ENCODE results near the gene LRIT3. TPM values are rescaled to one million over a fixed set of nuclear protein-coding genes. Genes with fewer than 3 reads are reported as not detected.
A peak's percentile ranks its signal among the peaks of the same experiment; 100 is the strongest.
"Not testable (repeated sequence)": the region's sequence is repeated elsewhere in the genome, so short reads cannot be mapped to it uniquely, and the experiment has no call there.

Gene LRIT3
- total and polyA plus RNA-seq, 2 of the 8 experiments (the other 6 are each of a cell fraction or from before 2014, with no cell fraction given), result 0.11 TPM; not detected in 1

GRCh38 chr4:109859426-109860300, 11.8 kb downstream of the LRIT3 start:
- H2BK5ac ChIP-seq (ENCODE audit: low read depth, low read length); H3K4me2 ChIP-seq (ENCODE audit: insufficient read depth in 1 of 2, low read depth in 2 of 2, low read length in 2 of 2); H3K9ac ChIP-seq (replicated peaks in 1 of 4; ENCODE audit: extremely low read depth in 1 of 4, low read depth in 3 of 4, low read length in 3 of 4); H3K27me3 ChIP-seq (replicated peaks in 1 of 4; ENCODE audit: control insufficient read depth in 3 of 4, extremely low read depth in 1 of 4, insufficient read depth in 3 of 4, low read length in 3 of 4); H3K4me1 ChIP-seq (replicated peaks in 1 of 4; ENCODE audit: control insufficient read depth in 3 of 4, insufficient read depth in 4 of 4, low read length in 3 of 4); CTCF ChIA-PET (ENCODE audit: partially characterized antibody); H3K4ac ChIP-seq (replicated peaks; ENCODE audit: insufficient read length, low read depth, low read length); H2BK15ac ChIP-seq (ENCODE audit: low read length); H3K36me3 ChIP-seq (ENCODE audit: control insufficient read depth in 2 of 4, insufficient read depth in 4 of 4, low read length in 3 of 4); H3K56ac ChIP-seq (replicated peaks; ENCODE audit: insufficient read length, low read depth, low read length); H2AFZ ChIP-seq (ENCODE audit: low read length); H3K9me3 ChIP-seq (ENCODE audit: insufficient read depth in 2 of 2, low read depth in 1 of 2, low read length in 1 of 2); H3K79me1 ChIP-seq (ENCODE audit: low read depth, low read length); POLR2A ChIA-PET (ENCODE audit: partially characterized antibody); H3K79me2 ChIP-seq (ENCODE audit: control insufficient read depth in 1 of 2, insufficient read depth in 2 of 2, low read length in 2 of 2); H2AK5ac ChIP-seq (ENCODE audit: low read depth, low read length); H2BK120ac ChIP-seq (replicated peaks; ENCODE audit: low read depth, low read length); H3K23me2 ChIP-seq (ENCODE audit: low read depth, low read length); H2BK12ac ChIP-seq (ENCODE audit: low read depth, low read length); H3K14ac ChIP-seq (ENCODE audit: insufficient read length); H4K20me1 ChIP-seq (replicated peaks in 1 of 2; ENCODE audit: control insufficient read depth in 1 of 2, insufficient read depth in 2 of 2, low read length in 2 of 2); FAIRE-seq; H3K18ac ChIP-seq (ENCODE audit: extremely low read depth, low read length); H4K91ac ChIP-seq (replicated peaks; ENCODE audit: insufficient read length, low read length); H4K5ac ChIP-seq (ENCODE audit: insufficient read length, low read depth, low read length); H3K27ac ChIP-seq (ENCODE audit: low read depth, low read length); DNase-seq (ENCODE audit: low read depth in 1 of 2, low spot score in 2 of 2); H3K23ac ChIP-seq (ENCODE audit: insufficient read length); H4K8ac ChIP-seq (ENCODE audit: extremely low read depth, insufficient read depth, low read length); H3K4me3 ChIP-seq (ENCODE audit: extremely low read depth in 1 of 4, insufficient read depth in 2 of 4, low read depth in 3 of 4, low read length in 4 of 4); H2BK20ac ChIP-seq (ENCODE audit: low read length): not testable (repeated sequence)
- 95% methylated on average over 4 of the region's 4 CpGs; no CpG with 5 or more reads in 1 of the 2 experiments for WGBS, 2 experiments (ENCODE audit: extremely low coverage in 1 of 2, insufficient coverage in 1 of 2, insufficient read length in 1 of 2, insufficient replicate concordance in 2 of 2, low coverage in 1 of 2, low lambda C conversion rate in 2 of 2, missing lambda C conversion rate in 1 of 2)
- peak in 1 of 2 experiments; percentile 5; a peak in 1 of 3 replicates for TF ChIP-seq EP300 (IDR thresholded peaks at IDR 0.05; ENCODE audit: borderline replicate concordance in 1 of 2, low read depth in 2 of 2, low read length in 2 of 2)

Measured in H1 (cell line).